GM19452 (cell line): Measurements from ENCODE around the gene PCNA.

Experiments used
- ATAC-seq: cut with Tn5 transposase; IDR thresholded peaks from one replicate; pipeline ENCODE4 v1.9.1; 2021; ENCODE audit not compliant: unreplicated experiment

Gene PCNA

GRCh38 chr20:5067877-5068645 lies 51.7 kb downstream of the PCNA start:
- ATAC-seq, result no peak

GRCh38 chr20:5065879-5066383 lies 53.8 kb downstream of the PCNA start:
- no peak for ATAC-seq

GRCh38 chr20:5065166-5065878 lies 54.4 kb downstream of the PCNA start:
- no peak for ATAC-seq
